Measurements from ENCODE around the gene HNRNPLL. TPM values are rescaled to one million over a fixed set of nuclear protein-coding genes. Genes with fewer than 3 reads are reported as not detected.

Gene HNRNPLL
- total and polyA plus RNA-seq, 2 of the 8 experiments (the other 6 are each of a cell fraction or from before 2014, with no cell fraction given) = 18.6 to 69.3 TPM

DNA sequence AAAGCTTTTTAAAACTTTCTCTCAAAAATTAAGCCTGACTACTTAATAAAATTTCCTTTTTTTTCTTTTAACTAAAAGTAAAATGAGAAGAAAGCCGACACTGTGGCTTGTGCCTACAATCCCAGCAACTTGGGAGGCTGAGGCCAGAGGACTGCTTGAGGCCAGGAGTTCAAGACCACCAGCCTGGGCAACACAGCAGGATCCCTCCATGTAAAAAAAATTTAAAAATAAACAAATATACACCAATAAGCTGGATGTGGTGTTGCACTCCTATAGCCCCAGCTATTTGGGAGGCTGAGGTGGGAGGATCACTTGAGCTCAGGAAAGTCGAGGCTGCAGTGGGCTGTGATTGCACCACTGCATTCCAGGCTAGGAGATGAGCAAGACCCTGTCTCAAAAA is 37.4 kb downstream of the HNRNPLL start:
- Histone ChIP-seq H3K14ac (ENCODE audit: insufficient read length) (no peak overlapping the region), H2AFZ (ENCODE audit: low read length) (no peak overlapping the region), H4K5ac (ENCODE audit: insufficient read length, low read depth, low read length) (no peak overlapping the region), H3K79me2 (ENCODE audit: control insufficient read depth in 1 of 2, insufficient read depth in 2 of 2, low read length in 2 of 2) (no peaks in the 10 kb centered on the region), H3K18ac (ENCODE audit: extremely low read depth, low read length) (no peak overlapping the region), H3K79me1 (ENCODE audit: low read depth, low read length) (no peaks in the 10 kb centered on the region), H2BK15ac (ENCODE audit: low read length) (no peak overlapping the region), H3K4ac (replicated peaks; ENCODE audit: insufficient read length, low read depth, low read length) (no peak overlapping the region), H3K36me3 (ENCODE audit: control insufficient read depth in 2 of 4, insufficient read depth in 4 of 4, low read length in 3 of 4) (peaks cover 7 to 76% (median 29%) of the 10 kb centered on the region in 4 experiments), H3K4me3 (ENCODE audit: extremely low read depth in 1 of 4, insufficient read depth in 2 of 4, low read depth in 3 of 4, low read length in 4 of 4) (no peak overlapping the region), H3K9ac (replicated peaks in 1 of 4; ENCODE audit: extremely low read depth in 1 of 4, low read depth in 3 of 4, low read length in 3 of 4) (no peak overlapping the region), H2BK12ac (ENCODE audit: low read depth, low read length) (no peak overlapping the region), H4K20me1 (replicated peaks in 1 of 2; ENCODE audit: control insufficient read depth in 1 of 2, insufficient read depth in 2 of 2, low read length in 2 of 2) (no peaks in the 10 kb centered on the region), H2BK20ac (ENCODE audit: low read length) (no peak overlapping the region), H3K27me3 (replicated peaks in 1 of 4; ENCODE audit: control insufficient read depth in 3 of 4, extremely low read depth in 1 of 4, insufficient read depth in 3 of 4, low read length in 3 of 4) (no peaks in the 10 kb centered on the region), H4K8ac (ENCODE audit: extremely low read depth, insufficient read depth, low read length) (no peak overlapping the region), H3K4me2 (ENCODE audit: insufficient read depth in 1 of 2, low read depth in 2 of 2, low read length in 2 of 2) (no peak overlapping the region), H2BK5ac (ENCODE audit: low read depth, low read length) (no peak overlapping the region), H2BK120ac (replicated peaks; ENCODE audit: low read depth, low read length) (no peak overlapping the region), H3K23me2 (ENCODE audit: low read depth, low read length) (no peaks in the 10 kb centered on the region), H3K23ac (ENCODE audit: insufficient read length) (no peak overlapping the region), H3K56ac (replicated peaks; ENCODE audit: insufficient read length, low read depth, low read length) (no peak overlapping the region), H4K91ac (replicated peaks; ENCODE audit: insufficient read length, low read length) (no peak overlapping the region), H3K4me1 (replicated peaks in 1 of 4; ENCODE audit: control insufficient read depth in 3 of 4, insufficient read depth in 4 of 4, low read length in 3 of 4) (no peaks in the 10 kb centered on the region), H3K9me3 (ENCODE audit: insufficient read depth in 2 of 2, low read depth in 1 of 2, low read length in 1 of 2) (no peaks in the 10 kb centered on the region), H2AK5ac (ENCODE audit: low read depth, low read length) (no peak overlapping the region), H3K27ac (ENCODE audit: low read depth, low read length) (no peak overlapping the region)
- 91% methylated on average over 2 of the region's 2 CpGs; no CpG with 5 or more reads in 1 of the 2 experiments for WGBS, 2 experiments (ENCODE audit: extremely low coverage in 1 of 2, insufficient coverage in 1 of 2, insufficient read length in 1 of 2, insufficient replicate concordance in 2 of 2, low coverage in 1 of 2, low lambda C conversion rate in 2 of 2, missing lambda C conversion rate in 1 of 2)
- DNase-seq (ENCODE audit: low read depth in 1 of 2, low spot score in 2 of 2) (no peak), FAIRE-seq (no peak)
- no peak for TF ChIP-seq JUN (IDR thresholded peaks at IDR 0.05; ENCODE audit: low read depth, low read length)
- no peak for TF ChIP-seq CHD2 (IDR thresholded peaks at IDR 0.05; ENCODE audit: low read length)
- TF ChIP-seq YY1 (IDR thresholded peaks at IDR 0.05; ENCODE audit: low read depth, low read length) = no peak
- no peak for TF ChIP-seq MAFK (IDR thresholded peaks at IDR 0.05; ENCODE audit: low read depth, low read length)
- TF ChIP-seq BCL11A (IDR thresholded peaks at IDR 0.05; ENCODE audit: low read depth in 2 of 2, low read length in 2 of 2) = no peak
- TF ChIP-seq CREB1 (IDR thresholded peaks at IDR 0.05) = no peak
- no peak for TF ChIP-seq TEAD4 (IDR thresholded peaks at IDR 0.05; ENCODE audit: low read depth, low read length)
- TF ChIP-seq HDAC2 (IDR thresholded peaks at IDR 0.05; ENCODE audit: borderline replicate concordance in 1 of 2, low read depth in 2 of 2, low read length in 2 of 2) = no peak
- no peak for TF ChIP-seq SUZ12 (IDR thresholded peaks at IDR 0.05; ENCODE audit: low read length)
- TF ChIP-seq, protein P1, sequence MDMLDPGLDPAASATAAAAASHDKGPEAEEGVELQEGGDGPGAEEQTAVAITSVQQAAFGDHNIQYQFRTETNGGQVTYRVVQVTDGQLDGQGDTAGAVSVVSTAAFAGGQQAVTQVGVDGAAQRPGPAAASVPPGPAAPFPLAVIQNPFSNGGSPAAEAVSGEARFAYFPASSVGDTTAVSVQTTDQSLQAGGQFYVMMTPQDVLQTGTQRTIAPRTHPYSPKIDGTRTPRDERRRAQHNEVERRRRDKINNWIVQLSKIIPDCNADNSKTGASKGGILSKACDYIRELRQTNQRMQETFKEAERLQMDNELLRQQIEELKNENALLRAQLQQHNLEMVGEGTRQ (IDR thresholded peaks at IDR 0.05; ENCODE audit: low read length) = no peak
- TF ChIP-seq HDAC6 (IDR thresholded peaks at IDR 0.05; ENCODE audit: low read depth, low read length) = no peak
- ChIA-PET POLR2A (ENCODE audit: partially characterized antibody) (interaction anchor here (0.6 to 1.6 kb wide), 2 partner anchors 10 to 212 kb away, joined by 4 to 6 read pairs; no protein-coding TSS in a partner anchor), CTCF (ENCODE audit: partially characterized antibody) (interaction anchor here (0.7 to 2.1 kb wide), 11 partner anchors 9 to 241 kb away, joined by 3 to 7 read pairs (median 3); no protein-coding TSS in a partner anchor)

Measured in H1 (cell line).